T follicular helper cell (primary cell): ENCODE data around the gene PRRT3.
"Not testable (repeated sequence)": the region's sequence is repeated elsewhere in the genome, so short reads cannot be mapped to it uniquely, and the experiment has no call there.

Experiments used
- DNase-seq: peaks from one replicate; pipeline ENCODE4 v3.0.0-alpha.2; 2020; ENCODE audit warnings: low read depth

Gene PRRT3

DNA sequence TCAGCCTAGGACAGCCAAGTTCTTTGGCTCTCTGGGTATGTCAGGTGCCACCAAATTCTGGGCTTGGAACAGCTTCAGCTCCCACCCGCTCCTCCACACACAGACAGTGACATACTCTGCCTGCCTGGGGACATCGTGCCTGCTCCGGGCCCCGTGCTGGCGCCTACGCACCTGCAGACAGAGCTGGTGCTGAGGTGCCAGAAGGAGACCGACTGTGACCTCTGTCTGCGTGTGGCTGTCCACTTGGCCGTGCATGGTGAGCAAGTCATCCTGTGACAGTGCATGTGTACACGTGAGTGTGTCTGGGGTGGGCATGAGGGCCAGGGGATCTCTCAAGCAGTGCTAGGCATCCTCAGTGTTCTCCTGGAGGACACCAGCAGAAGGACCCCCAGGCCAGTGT, 34.4 kb downstream of the PRRT3 start:
- no peak for DNase-seq

DNA sequence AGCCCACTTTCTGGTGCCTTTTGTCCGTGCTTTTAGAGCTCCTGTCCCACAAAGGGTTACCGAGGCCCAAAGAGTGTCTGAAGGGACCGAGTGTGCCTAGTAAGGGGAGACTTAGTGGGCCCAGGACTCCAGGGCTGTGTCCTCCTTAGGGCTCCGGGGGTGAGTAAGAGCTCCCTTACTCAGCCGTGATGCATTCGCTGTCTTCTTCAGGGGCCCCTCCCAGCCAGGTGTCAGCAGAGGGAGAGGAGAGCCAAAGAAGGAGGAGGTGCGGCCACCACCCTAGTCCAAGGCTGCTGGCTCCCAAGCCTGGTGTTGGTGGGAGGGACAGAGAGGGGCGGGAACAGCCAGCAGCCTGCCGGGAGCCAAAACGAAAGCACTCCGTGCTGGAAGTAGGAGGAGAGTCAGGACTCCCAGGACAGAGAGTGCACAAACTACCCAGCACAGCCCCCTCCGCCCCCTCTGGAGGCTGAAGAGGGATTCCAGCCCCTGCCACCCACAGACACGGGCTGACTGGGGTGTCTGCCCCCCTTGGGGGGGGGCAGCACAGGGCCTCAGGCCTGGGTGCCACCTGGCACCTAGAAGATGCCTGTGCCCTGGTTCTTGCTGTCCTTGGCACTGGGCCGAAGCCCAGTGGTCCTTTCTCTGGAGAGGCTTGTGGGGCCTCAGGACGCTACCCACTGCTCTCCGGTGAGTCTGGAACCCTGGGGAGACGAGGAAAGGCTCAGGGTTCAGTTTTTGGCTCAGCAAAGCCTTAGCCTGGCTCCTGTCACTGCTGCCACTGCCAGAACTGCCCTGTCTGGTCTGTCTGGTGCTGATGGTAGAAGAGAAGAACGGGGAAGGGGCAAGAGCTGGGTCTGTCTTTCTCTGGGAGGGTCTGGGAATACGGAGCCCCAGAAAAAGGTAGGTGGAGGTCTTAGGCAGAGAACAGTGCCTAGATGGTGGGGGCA, 35.2 kb downstream of the PRRT3 start, which contains the start of gene IL17RC:
IL17RC (plus strand) TSS at position 365 of the 947 bp plus-strand sequence; CDS start at position 583, 218 bp downstream.
- DNase-seq = no peak

DNA sequence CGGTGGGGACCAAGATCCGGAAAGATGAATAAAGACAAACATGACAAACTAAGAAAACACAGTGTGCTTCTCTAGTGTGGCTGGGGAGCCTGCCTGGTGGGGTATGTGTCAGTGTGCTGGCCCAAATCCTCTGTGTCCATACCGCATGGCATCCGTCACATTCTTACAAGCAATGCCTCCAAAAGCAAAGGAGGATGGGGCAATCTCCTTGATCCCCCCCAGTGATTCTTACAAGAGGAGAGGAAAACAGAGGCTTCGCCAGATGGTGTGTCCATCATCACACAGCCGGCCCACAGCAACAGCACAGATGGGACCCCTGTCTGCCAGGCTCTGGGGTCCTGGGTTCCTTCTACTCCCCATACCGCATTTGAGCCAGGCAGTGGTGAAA, 35.9 kb downstream of the PRRT3 start:
- no peak for DNase-seq

DNA sequence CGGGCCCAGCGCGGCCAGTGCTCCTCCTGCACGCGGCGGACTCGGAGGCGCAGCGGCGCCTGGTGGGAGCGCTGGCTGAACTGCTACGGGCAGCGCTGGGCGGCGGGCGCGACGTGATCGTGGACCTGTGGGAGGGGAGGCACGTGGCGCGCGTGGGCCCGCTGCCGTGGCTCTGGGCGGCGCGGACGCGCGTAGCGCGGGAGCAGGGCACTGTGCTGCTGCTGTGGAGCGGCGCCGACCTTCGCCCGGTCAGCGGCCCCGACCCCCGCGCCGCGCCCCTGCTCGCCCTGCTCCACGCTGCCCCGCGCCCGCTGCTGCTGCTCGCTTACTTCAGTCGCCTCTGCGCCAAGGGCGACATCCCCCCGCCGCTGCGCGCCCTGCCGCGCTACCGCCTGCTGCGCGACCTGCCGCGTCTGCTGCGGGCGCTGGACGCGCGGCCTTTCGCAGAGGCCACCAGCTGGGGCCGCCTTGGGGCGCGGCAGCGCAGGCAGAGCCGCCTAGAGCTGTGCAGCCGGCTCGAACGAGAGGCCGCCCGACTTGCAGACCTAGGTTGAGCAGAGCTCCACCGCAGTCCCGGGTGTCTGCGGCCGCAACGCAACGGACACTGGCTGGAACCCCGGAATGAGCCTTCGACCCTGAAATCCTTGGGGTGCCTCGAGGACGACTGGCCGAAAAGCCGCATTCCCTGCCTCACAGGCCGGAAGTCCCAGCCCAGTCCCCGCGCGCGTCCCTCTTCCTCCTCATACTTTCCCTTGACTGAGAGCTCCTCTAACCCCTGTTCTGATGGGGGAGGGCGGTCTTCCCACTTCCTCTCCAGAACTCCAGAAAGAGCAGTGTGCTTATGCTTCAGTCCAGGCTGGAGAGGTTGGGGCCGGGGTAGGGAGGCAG, 36.7 kb downstream of the PRRT3 start:
- no peak for DNase-seq

DNA sequence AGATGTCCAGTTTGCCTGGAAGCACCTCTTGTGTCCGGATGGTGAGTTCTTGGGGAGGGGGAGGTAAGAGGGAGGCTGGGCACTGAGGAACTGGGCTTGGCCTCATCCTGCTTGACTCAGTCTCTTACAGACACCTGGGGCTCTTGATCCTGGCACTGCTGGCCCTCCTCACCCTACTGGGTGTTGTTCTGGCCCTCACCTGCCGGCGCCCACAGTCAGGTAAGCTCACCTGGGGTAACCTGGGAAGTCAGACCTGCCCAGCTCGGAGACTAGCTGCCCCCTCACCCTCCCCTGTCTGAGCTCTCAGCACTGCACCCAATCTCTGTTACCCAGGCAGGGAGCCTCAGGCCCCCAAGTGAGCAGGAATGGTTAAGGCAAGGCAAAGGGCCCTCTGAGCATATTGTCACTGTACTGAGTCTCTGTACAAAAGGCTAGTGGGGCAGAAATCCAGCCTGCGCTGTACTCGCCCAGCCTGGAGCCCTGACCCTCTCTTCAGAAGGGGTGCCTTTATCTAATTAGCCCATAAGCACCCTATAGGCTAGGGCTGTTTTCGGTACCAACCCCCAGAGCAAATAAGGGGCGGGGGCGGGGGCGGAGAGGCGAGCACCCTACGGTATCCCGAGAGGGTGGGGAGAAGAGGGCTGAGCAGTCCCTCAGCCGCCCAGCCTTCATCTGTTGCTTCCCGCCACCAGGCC, 37.5 kb downstream of the PRRT3 start:
- DNase-seq = no peak

DNA sequence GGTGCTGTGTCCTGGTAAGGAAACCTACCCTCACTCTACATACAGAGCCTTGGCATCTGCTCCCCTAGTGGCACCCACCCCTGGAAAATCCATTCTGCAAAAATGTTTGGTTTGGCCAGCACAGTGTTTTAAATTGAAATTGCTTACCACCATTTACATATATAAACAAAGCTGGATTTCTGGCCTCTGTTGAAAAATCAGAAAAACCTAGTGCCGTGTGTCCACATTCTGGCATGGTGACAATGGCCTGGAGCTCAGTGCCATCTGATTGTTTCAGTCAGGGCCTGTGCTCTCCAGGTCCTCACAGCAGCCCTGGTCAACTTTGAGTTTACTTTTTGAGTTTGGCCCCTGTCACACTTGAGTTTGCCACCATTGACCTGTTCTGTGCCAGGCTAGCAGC, 38.2 kb downstream of the PRRT3 start:
- DNase-seq = no peak

DNA sequence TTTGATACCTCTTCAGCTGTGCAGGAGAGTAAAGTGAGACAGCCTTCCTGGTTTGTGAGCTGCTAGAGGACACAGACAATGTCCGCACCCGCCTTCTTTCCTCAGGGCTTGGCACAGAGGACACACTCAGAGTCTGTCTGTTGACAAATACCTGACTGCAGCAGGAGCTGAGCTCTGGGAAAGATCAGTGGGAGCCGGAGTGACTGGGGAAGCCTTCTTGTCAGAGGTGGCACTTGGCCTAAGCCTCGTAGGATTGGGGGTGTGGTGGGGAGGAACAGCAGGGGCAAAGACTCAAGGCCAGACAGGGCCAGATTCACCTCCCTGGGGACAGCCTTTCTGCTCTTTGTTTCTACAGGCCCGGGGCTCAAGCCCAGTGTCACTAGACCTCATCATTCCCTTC, 38.6 kb downstream of the PRRT3 start:
- no peak for DNase-seq

DNA sequence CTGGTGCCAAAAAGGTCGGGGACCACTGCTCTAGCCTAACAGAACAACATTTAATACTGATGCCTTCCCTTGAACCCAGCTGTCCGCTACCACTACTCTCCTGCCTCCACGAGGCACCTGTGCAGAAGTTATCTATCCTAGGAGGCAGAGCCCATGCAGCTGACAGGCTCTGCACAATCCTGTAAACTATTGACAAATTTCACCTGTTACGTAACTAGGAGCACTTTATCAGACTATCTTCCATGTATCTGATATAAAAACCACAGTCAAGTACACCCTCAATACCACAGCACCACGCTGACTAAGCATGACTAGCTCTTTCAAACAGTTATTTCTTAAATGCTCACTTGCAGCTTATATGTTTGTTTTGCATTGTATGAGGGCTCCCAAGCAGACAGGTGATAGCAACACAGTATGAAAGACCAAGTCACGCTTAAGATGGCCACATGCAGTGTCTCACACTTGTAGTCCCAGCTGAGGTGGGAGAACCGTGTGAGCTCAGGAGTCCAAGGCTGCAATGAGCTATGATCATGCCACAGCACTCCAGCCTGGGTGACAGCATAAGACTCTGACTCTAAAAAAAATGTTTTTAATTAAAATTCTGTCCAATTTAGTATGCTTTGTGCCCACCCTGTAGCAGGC, 39.8 kb downstream of the PRRT3 start:
- no peak for DNase-seq

DNA sequence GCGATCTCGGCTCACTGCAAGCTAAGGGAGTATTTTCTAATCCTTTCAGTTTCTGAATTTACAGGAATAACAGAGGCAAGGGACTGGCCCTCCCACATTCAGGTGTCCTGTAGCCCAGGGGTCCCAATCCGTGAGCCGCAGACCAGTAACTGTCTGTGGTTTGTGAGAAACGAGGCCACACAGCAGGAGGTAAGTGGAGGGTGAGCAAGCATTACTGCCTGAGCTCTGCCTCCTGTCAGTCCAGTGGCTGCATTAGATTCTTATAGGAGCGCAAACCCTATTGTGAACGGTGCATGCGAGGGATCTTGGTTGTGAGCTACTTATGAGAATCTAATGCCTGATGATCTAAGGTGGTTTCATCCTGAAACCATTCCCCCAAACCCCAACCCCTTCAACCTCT, 40.3 kb downstream of the PRRT3 start:
- DNase-seq = no peak

DNA sequence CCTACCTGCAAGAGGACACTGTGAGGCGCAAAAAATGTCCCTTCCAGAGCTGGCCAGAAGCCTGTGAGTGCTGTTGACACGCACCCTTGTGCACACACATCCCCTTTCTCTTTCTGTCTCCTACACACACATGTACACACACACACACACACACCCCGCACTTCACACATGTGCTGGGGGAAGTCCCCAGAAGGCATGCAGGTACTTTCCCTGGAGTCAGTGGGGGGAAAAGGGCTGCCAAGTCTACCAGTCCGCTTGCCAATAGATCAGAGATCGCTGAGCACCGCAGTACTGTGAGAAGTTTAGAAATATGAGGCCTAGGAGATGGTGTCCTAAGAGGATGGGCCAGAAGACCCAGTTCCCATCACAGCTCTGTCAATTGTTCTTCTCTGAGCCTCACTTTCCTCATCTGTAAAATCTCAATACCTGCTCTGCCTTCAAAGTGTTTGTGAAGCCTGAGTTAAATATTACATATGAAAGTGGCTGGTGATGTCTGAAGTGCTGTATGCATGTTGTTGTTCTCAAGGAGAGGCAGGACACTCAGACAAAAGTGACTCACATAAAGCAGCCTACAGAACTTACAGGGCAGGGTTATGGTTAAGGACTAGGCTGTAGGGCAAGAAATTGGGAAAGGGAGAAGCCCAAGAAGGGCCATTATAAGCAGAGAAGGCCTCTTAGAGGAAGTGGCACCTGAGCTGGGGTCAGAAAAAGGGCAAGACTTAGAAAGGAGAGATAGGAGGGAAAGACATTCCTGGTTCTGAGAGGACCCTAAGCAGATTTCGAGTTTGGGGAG, 42.8 kb downstream of the PRRT3 start:
- DNase-seq = no peak

DNA sequence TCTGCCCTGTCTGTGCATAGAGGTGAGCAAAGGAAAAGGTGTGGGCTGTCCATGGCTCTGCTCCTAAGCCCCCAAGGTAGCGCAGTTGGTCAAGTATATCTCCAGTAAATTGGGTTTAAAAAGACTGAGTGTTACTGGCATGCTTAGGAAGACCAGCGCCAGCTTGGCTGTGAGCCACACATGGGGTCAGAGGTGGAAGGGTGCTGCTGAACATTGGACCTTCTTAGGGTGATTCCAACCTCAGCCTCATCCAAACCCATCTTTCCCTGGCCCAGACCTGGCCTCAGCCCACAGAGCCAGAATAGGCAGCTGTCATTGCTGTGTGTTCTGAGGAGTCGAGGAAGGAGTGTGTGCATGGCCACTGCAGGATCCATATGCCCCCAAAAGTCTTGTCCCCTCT, 43.9 kb downstream of the PRRT3 start:
- DNase-seq = no peak

DNA sequence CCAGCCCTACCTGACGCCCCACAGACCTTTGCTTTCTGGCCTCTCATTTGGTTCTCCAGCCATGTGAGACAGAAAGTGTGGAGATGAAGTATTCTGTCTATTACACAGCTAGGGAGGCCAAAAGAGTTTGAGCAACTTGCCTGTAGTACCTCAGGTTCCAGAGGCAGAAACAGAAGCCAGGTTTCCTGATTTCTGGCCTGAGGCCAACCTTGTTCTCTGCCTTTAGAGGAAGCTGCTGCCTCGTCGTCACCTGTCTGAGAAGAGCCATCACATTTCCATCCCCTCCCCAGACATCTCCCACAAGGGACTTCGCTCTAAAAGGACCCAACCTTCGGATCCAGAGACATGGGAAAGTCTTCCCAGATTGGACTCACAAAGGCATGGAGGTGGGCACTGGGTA, 45.7 kb downstream of the PRRT3 start:
- DNase-seq = no peak

DNA sequence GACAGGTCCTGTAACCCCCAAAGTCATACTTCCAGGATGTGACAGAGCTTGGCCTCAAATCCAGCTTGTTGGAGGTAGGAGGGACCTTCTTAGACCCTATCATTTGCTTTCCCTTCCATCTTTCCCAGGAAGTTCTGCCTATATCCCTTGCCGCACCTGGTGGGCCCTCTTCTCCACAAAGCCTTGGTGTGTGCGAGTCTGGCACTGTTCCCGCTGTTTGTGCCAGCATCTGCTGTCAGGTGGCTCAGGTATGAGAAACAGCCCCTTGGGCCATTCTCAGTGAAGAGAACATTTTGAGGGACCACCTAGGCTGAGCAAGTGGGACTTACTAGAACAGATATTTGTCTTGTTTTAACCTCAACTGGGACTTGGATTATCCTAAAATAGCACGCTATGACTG, 48.3 kb downstream of the PRRT3 start:
- DNase-seq = no peak

DNA sequence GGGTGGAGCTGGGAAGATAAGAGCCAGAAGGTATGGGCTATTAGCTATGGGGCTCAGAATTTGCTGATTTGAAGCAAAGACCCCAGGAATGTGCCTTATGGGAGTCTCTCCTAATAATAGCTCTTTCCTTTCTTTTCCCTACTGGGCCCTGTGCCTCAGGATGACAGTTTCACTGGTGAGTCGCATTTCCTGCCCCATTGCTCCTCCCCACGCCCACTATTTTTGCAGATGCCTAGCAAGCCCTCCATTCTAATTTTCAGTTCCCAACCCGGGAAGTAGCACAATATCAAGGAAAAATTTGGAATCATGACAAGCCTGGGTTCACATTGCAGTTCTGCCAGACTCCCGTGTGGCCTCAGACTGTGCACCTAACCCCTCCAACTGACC, 49.0 kb downstream of the PRRT3 start:
- no peak for DNase-seq

DNA sequence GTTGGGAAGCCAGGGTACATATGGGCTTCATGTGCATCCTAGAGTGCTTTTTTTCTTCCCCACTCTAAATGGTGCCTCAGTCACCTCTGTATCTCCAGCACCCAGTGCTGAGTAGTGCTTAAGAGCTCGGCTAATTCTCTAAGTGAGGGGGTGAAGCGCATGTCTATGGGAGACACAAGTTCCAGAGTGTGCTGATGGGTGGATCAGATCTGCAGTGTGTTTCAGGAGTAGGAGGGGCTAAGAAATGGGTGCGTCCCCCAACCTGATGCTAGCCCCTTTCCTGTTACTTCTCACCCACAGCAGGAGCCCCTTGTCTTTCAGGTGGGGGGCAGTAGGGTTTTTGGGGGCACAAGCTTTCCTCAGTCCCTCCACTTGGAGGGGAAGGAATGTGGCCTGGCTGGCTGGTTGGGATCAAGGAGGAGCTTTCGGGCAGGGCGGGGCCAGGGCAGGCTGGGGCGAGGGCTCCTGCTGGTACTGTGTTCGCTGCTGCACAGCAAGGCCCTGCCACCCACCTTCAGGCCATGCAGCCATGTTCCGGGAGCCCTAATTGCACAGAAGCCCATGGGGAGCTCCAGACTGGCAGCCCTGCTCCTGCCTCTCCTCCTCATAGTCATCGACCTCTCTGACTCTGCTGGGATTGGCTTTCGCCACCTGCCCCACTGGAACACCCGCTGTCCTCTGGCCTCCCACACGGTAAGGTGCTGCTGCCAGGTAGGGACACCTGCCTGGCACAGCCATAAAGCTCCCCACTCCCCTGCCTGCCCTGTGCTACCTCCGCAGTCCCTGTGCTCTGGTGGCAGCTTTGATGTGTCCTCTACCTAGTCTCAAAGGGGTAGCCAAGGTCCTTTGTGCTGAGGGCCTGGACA, 49.6 kb downstream of the PRRT3 start, which contains the start of gene IL17RE:
IL17RE (plus strand) TSS at position 477 of the 866 bp plus-strand sequence; CDS start at position 562, 85 bp downstream.
- no peak for DNase-seq

DNA sequence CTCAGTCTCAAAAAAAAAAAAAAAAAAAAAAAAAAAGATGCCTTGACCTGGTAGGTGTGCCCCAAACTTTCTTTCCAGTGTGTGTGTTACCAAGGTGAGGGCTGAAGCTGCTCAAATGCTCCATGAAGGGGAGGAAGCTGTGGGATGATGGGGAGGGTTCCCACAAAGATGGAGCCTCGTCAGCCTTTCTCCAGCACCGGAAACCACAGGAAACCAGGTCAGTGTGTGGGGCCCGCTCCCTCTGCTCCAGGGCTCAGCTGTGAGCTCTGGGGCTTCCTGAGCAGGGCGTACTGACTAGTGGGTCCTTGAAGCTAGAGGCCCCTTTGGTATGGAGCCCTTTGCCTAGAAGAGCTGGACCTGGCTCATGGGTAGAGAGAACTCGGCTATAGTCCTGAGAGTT, 50.2 kb downstream of the PRRT3 start:
- DNase-seq = no peak

DNA sequence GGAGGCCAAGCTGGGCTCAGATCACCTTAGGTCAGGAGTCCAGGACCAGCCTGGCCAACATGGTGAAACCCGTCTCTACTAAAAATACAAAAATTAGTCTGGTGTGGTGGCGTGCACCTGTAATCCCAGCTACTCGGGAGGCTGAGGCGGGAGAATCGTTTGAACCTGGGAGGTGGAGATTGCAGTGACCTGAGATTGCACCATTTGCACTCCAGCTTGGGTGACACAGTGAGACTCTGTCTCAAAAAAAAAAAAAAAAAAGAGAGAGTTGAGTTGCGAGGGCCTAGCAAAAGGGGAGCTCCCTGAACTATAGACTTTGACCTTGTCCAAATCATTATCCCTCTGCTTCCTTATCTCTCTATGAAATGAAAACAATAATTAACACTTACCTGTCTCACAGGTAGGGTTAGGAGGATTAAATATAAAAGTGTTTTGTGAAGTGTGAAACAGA, 51.2 kb downstream of the PRRT3 start:
- not testable (repeated sequence) for DNase-seq

DNA sequence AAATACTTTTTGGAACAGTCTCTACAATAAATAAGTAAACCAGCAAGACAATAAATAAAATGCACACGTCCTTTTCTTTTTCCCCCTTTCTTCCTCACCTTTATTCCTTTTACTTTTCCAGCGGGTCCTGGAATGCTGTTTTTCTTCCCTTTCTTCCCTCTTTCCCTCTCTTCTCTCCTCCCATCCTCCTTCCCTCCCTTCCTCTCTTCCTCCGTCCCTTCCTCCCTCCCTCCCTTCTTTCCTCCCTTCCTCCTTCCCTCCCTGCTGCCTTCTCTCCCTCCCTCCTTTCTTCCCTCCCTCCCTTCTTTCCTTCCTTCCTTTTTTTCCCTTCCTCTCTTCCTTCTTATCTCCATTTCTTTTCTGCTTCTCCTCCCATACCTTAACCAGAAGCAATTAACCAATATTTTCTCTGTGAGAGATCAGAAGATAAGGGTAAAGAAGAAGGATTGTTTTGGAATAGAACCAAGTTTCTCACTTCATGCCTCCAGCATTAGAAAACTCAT, 52.9 kb downstream of the PRRT3 start:
- DNase-seq = no peak

DNA sequence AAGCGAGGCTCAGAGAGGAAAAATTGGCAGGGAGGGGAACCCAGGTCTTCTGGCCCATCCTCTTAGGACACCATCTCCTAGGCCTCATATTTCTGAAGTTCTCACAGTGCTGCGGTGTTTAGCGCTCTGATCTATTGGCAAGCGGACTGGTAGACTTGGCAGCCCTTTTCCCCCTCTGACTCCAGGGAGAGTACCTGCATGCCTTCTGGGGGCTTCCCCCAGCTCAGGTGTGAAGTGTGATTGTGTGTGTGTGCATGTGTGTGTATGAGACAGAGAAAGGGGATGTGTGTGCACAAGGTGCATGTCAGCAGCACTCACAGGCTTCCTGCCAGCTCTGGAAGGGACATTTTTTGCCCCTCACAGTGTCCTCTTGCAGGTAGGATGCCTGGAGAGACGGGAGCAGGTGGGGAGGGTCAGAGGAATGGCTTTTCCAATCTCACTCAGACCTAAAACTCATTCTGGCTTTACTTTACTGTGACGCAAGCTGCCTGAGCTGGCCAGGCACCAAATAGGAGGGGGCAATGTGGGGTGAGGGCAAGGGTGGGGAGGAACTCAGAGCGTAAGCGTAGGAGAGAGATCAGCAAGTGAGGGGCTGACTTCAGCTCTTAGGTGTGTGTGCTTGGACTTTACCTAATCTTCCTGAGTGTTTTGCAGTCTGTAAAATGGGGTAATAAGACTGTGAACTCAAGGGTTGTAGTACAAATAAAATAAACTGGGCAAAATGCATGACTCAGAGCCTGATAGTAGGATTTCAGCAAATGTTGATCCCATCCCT, 53.6 kb downstream of the PRRT3 start:
- DNase-seq = no peak
